ENCODE results near the gene DRC1.

- no peak for TF ChIP-seq CTCF (IDR thresholded peaks at IDR 0.05)
- TF ChIP-seq POLR2AphosphoS5 (IDR thresholded peaks at IDR 0.05; ENCODE audit: insufficient read depth in 1 of 2, low read depth in 1 of 2), result no peak
Observed at GRCh38 chr2:26461601-26462023, 59.9 kb downstream of the DRC1 start.

All from vagina (tissue), 2 donors.